ENCODE results near the gene MUCL1.

- TF ChIP-seq CTCF (IDR thresholded peaks at IDR 0.05) (no peak), EZH2 (IDR thresholded peaks at IDR 0.05; ENCODE audit: borderline replicate concordance, insufficient read depth, low read depth, low read length, poor library complexity, severe bottlenecking) (no peak)
Observed at GRCh38 chr12:54879579-54879978, 25.3 kb downstream of the MUCL1 start.

Data from B cell (primary cell).